Measurements from ENCODE around the gene CELA2B.
"Not testable (repeated sequence)": the region's sequence is repeated elsewhere in the genome, so short reads cannot be mapped to it uniquely, and the experiment has no call there.

DNA sequence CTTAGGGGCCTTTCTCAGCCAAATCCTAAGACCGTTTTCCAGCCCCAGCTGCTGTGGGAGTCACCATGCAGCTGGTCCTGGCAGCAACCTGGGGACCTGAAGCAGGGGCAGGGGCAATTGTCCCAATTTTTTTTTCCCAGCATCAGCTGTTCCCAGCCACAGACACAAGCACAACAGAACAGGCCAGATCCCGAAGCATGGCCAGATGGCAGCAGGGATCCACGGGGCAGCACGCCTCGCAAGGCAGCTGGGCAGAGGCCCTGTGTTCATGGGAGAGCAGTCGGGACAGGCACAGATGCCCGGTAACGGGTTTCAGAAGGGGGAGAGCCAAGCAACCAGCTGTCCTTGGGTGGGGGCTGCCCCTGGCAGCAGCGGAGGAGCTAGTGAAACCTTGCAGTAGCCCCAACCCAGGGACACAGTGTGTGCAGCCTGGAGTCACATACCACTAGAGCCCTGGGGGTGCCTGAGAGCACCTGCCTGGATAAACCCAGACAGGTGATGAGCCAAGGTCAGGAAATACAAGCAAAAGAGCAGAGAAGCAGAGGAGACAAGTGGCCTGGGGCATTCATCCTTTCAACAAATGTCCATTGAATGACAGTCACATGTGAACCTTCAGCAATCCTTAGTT, 6.0 kb upstream of the CELA2B start:
- TF ChIP-seq, protein P1, sequence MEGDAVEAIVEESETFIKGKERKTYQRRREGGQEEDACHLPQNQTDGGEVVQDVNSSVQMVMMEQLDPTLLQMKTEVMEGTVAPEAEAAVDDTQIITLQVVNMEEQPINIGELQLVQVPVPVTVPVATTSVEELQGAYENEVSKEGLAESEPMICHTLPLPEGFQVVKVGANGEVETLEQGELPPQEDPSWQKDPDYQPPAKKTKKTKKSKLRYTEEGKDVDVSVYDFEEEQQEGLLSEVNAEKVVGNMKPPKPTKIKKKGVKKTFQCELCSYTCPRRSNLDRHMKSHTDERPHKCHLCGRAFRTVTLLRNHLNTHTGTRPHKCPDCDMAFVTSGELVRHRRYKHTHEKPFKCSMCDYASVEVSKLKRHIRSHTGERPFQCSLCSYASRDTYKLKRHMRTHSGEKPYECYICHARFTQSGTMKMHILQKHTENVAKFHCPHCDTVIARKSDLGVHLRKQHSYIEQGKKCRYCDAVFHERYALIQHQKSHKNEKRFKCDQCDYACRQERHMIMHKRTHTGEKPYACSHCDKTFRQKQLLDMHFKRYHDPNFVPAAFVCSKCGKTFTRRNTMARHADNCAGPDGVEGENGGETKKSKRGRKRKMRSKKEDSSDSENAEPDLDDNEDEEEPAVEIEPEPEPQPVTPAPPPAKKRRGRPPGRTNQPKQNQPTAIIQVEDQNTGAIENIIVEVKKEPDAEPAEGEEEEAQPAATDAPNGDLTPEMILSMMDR (IDR thresholded peaks at IDR 0.05) = not testable (repeated sequence)
- TF ChIP-seq EZH2 (IDR thresholded peaks at IDR 0.05; ENCODE audit: borderline replicate concordance, insufficient read depth, low read depth, low read length, poor library complexity, severe bottlenecking) = not testable (repeated sequence)
